GM21576 (cell line): ENCODE measurements around the gene XIRP2.

Experiments used
- ATAC-seq: cut with Tn5 transposase; IDR thresholded peaks from one replicate; pipeline ENCODE4 v1.9.1; 2021; ENCODE audit warnings: mild to moderate bottlenecking, moderate library complexity; ENCODE audit not compliant: unreplicated experiment

XIRP2 gene

GRCh38 chr2:166926657-166927056, 38.4 kb downstream of the XIRP2 start:
- ATAC-seq, result no peak

GRCh38 chr2:166932032-166932431, 43.8 kb downstream of the XIRP2 start:
- ATAC-seq, result no peak

DNA sequence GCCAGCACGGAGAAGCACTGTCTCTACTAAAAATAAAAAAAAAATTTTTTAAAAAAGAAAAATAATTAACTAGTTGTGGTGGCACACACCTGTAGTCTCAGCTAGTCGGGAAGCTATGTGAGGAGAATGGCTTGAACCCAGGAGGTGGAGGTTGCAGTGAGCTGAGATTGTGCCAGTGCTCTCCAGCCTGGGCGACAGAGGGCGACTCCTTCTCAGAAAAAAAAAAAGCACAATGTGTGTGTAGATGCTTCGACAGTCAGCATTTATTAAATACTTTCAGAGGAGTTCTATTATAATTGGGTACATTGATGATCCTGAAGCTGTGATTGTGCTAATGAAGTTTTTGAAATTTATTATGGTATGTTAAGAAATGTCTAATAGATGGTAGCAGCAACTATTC, 46.5 kb downstream of the XIRP2 start:
- ATAC-seq, result no peak

DNA sequence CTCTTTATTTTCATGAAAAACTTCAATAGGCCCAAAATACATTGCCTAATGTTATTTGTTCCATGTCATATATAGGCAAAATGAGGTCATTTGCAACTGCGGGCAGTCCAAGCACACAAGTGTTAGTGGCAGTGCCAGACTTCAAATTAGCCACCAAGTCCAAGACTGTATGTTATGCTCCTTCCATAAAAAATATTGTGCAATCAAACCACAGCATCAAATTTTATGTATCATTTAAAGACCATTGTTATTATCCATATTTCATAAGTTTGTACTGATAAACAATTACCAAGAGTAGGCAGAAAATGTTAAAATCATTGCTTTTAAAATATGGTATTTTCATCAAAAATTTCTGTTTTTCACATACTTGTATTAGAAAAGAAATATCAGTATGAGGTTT, 54.1 kb downstream of the XIRP2 start:
- ATAC-seq, result no peak

GRCh38 chr2:166944909-166945308, 56.6 kb downstream of the XIRP2 start:
- no peak for ATAC-seq

- no peak for ATAC-seq
Observed at GRCh38 chr2:166957686-166958085, 69.4 kb downstream of the XIRP2 start.

- no peak for ATAC-seq
Observed at GRCh38 chr2:166958986-166959481, 70.8 kb downstream of the XIRP2 start.

GRCh38 chr2:166959556-166959955, 71.3 kb downstream of the XIRP2 start:
- ATAC-seq, result no peak

GRCh38 chr2:166960702-166961270, 72.5 kb downstream of the XIRP2 start:
- no peak for ATAC-seq

DNA sequence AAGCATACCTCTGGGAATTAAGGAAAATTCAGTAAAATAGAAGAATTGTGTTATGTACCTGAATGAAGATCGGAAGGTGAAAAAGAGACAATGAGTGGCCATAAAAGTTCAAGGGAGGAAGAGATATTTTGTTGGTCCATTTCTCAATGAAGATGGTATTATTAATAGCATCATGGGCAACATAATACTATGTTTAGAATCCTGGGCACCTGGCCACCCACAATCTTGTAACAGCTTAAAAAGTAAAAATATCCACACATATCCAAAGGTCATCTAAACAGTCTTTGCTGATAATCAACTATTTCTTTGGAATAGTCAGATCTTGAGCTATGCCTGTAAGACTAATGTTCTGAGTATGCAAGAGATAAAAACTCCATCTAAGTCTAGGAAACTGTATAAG, 73.7 kb downstream of the XIRP2 start:
- no peak for ATAC-seq

DNA sequence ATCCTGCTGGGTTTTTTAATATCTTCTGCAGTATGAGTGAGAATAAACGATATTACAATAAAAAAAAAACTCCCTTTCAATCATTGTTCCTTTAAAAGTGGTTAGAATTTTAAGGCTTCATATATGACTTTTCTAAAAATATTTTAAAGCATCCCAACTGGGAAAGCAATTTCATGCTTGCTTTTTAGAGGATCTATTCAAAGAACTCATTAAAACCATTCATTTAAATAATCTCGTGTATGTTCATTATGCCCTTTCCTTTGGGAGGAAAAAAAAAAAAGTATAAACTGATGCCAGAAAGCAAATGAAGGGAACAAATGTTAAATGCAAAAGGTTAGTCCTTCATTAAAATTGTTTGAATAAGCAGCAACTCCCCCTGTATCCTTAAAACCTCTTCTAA, 81.2 kb downstream of the XIRP2 start:
- no peak for ATAC-seq

- no peak for ATAC-seq
Observed at GRCh38 chr2:166972002-166972401, 83.7 kb downstream of the XIRP2 start.

DNA sequence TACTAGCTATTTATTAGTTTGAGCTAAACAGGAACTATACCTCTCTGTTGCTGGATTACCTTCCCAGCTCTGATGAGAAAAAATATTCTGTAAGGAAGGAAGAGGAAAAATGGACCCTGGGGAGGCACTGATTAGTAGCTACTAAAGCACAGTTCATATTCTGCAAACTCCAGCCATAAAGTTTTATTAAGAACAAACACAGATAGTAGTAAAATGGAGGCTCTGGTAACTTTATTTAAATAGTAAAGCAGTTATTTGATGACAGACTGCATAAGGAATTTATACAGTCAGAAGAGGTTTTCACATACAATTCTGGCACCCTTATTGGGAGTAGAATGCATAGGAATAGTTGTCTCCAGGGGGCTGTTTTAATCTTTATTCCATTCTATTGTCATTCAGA, 84.1 kb downstream of the XIRP2 start:
- ATAC-seq, result no peak

- ATAC-seq, result no peak
Observed at GRCh38 chr2:166984188-166984587, 95.9 kb downstream of the XIRP2 start.

GRCh38 chr2:166984797-166985196, 96.5 kb downstream of the XIRP2 start:
- no peak for ATAC-seq

DNA sequence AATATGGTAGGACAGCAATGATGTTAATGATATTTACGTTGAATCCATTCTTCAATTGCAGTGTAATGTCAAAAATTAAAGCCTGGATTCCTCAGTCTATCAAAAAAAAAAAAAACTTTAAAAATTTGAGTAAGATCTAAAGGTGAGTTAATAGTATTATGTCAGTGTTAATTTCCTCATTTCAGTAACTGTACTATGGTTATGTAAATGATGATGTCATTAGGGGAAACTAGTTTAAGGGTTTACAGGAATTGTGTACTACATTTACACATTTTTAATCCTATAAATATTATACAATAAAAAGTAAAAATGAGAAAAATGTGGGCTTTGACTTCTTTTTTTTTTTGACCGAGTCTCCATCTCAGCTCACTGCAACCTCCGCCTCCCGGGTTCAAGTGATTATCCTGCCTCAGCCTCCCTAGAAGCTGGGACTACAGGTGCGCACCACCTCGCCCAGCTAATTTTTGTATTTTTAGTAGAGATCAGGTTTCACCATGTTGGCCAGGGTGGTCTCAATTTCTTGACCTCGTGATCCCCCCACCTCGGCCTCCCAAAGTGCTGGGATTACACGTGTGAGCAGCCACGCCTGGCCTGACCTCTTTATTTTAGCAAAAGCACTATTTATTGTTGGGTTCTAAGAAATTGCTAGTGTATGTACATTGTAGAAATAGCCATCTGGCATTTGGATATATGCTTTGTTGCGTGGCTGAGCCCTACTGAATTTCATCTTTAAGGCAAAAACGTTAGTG, 106.5 kb downstream of the XIRP2 start:
- no peak for ATAC-seq

DNA sequence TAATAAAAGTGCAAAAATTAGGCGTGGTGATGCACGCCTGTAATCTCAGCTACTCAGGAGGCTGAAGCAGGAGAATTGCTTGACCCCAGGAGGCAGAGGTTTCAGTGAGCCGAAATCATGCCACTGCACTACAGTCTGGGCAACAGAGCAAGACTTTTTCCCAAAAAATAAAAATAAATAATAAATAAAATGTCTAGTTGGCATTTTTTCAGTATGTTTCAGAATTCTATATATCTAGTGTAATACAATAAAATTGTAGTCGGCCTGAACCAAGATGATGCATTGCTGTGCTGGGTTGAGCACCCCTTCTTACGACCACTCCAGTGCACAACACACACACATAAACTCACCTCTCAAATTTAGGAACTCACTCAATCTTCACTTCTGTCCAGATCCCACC, 108.2 kb downstream of the XIRP2 start:
- ATAC-seq, result no peak

DNA sequence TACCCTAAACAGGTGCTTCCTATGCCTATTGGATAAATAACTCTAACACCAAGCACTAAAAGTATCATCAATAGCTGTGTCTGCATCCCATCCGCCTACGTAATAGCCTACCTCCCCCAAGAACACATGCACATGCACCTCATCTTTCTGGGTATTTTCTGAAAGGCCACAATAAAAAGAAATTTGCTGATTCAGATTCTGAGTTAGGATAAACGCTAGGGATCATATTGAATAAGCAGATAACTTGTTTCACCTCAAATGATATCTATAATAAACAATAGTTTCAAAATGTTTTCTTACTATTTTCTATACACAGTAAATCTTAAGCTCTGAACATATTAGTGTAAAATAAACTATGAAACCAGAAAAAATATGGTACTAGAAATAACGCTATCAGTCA, 112.9 kb downstream of the XIRP2 start:
- no peak for ATAC-seq

- no peak for ATAC-seq
Observed at GRCh38 chr2:167005096-167005495, 116.8 kb downstream of the XIRP2 start.

DNA sequence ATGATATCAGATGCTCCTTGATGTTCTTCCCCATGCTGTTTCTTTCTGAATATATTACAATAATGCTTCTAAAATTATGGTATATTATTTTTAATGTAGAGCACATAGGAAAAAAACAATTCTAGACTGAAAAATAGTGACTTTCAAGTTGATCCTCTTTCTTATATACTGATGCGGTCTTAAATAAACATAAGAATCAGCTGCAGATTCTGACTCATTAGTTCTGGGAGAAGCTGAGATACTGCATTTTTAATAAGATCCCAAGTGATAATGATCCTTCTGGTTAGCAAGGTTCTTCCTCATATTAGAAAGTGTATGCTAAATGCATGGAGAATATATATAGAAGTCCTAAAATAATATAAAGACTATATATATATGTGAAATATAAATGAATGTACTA, 124.9 kb downstream of the XIRP2 start:
- ATAC-seq, result no peak

- no peak for ATAC-seq
Observed at GRCh38 chr2:167015806-167016205, 127.5 kb downstream of the XIRP2 start.

- ATAC-seq, result no peak
Observed at GRCh38 chr2:167017021-167017420, 128.7 kb downstream of the XIRP2 start.

DNA sequence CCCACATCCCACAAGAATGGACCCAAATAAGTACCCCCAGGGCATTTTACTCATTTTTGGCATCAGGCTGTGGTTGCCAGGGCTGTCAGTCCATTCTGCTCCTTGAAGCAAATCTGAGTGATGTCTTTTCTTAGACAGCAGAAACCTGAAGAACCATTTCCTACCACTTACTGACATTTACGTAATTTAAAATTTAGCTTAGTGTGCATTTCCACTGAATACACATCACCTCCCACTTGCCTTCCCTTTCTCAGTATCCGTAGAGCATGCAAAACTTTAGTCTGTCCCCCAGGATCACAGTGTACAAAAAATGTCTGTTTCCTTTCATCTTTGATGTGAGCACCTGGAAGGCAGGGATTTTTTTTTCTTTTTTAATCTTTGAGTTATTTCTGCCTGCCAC, 130.3 kb downstream of the XIRP2 start:
- no peak for ATAC-seq
